ENCODE data around the gene NXPE2.

DNA sequence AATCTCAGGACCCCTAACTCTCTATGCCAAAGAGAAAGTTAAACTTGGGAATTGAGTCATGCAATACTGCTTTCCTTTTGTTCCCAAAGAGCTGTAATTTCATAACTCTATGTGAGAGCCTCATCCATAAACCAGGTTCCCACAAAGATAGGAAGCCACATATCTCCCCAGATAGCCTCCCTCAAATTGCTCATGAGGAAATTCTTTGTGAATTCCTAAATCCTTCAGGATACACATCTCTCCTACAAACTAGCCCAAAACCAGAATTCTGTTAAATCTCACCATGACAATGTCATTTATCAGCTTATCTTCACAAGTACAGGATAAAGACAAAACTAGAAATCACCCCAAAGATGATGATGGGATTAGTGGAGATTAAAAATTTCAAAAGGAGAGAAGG is 4.7 kb upstream of the NXPE2 start:
- TF ChIP-seq POLR2A (IDR thresholded peaks at IDR 0.05; ENCODE audit: low read depth, low read length) = no peak
- TF ChIP-seq POLR2AphosphoS5 (IDR thresholded peaks at IDR 0.05; ENCODE audit: low read depth, low read length) = no peak
- TF ChIP-seq TAF1 (IDR thresholded peaks at IDR 0.05; ENCODE audit: borderline replicate concordance, low read depth, low read length) = no peak
